PC-3 (cell line): ENCODE measurements around the gene GPC5.

Source experiments
- CTCF ChIP-seq: fragments of 300-600 bp; sonication (generic); conservative IDR thresholded peaks from 2 replicates; pipeline ENCODE4 v1.5.1; 2017; ENCODE audit warnings: antibody characterized with exemption, low read depth, mild to moderate bottlenecking, low read length
- EZH2 ChIP-seq: fragments of 300-600 bp; sonication (generic); IDR thresholded peaks from one replicate; pipeline ENCODE4 v1.6.1; 2017; ENCODE audit warnings: antibody characterized with exemption, mild to moderate bottlenecking, low read length; ENCODE audit not compliant: unreplicated experiment
- EZH2phosphoT487 ChIP-seq: fragments of 300-600 bp; sonication (generic); IDR thresholded peaks from 2 replicates; pipeline ENCODE4 v1.6.1; 2018; ENCODE audit warnings: mild to moderate bottlenecking, antibody characterized with exemption, low read length, borderline replicate concordance

GRCh38 chr13:92316030-92316429 lies 917.6 kb downstream of the GPC5 start:
- TF ChIP-seq CTCF (no peak), EZH2phosphoT487 (no peak), EZH2 (no peak)
